GM12865 (cell line): ENCODE results near the gene FASTKD2.

Source experiments
- DNase-seq: peaks from one replicate; pipeline ENCODE4 v3.0.0; 2010; ENCODE audit warnings: low read depth
- H3K4me3 ChIP-seq: 2 replicates; pipeline ENCODE4 v1.5.1; 2011; ENCODE audit warnings: mild to moderate bottlenecking, low read depth, low read length, control low read depth
- TF ChIP-seq, protein P1 (sequence below): IDR thresholded peaks from 2 replicates; pipeline ENCODE4 v1.5.1; 2011; ENCODE audit warnings: low read length, control low read depth, low read depth, inconsistent platforms; ENCODE audit not compliant: insufficient read depth; ENCODE audit errors: missing control alignments

The FASTKD2 gene

GRCh38 chr2:206784559-206785353 lies 19.4 kb downstream of the FASTKD2 start:
- no peak overlapping the region for H3K4me3 ChIP-seq
- TF ChIP-seq, protein P1, sequence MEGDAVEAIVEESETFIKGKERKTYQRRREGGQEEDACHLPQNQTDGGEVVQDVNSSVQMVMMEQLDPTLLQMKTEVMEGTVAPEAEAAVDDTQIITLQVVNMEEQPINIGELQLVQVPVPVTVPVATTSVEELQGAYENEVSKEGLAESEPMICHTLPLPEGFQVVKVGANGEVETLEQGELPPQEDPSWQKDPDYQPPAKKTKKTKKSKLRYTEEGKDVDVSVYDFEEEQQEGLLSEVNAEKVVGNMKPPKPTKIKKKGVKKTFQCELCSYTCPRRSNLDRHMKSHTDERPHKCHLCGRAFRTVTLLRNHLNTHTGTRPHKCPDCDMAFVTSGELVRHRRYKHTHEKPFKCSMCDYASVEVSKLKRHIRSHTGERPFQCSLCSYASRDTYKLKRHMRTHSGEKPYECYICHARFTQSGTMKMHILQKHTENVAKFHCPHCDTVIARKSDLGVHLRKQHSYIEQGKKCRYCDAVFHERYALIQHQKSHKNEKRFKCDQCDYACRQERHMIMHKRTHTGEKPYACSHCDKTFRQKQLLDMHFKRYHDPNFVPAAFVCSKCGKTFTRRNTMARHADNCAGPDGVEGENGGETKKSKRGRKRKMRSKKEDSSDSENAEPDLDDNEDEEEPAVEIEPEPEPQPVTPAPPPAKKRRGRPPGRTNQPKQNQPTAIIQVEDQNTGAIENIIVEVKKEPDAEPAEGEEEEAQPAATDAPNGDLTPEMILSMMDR = no peak
- DNase-seq = no peak

GRCh38 chr2:206790311-206790935 lies 25.0 kb downstream of the FASTKD2 start:
- no peak overlapping the region for H3K4me3 ChIP-seq
- TF ChIP-seq, protein P1 = no peak
- no peak for DNase-seq

DNA sequence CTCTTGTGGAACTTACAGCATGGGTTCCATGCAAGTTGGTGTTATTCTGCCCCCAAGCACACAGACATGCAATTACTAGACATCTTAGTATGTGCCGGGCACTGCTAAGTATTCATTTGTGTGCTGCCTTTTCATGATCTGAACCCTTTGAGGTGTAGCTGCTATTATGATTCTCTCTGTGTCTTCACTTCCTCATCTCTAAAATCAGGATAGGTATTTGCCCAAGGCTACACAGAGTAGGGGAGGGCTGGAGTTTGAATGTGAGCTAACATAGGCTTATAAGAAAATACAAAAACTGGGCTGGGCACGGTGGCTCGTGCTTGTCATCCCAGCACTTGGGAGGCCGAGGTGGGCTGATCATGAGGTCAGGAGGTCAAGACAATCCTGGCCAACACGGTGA lies 27.2 kb downstream of the FASTKD2 start:
- no peak overlapping the region for H3K4me3 ChIP-seq
- TF ChIP-seq, protein P1 = no peak
- no peak for DNase-seq

GRCh38 chr2:206797376-206797775 lies 32.0 kb downstream of the FASTKD2 start:
- TF ChIP-seq, protein P1 = no peak
- H3K4me3 ChIP-seq = no peak overlapping the region
- no peak for DNase-seq

DNA sequence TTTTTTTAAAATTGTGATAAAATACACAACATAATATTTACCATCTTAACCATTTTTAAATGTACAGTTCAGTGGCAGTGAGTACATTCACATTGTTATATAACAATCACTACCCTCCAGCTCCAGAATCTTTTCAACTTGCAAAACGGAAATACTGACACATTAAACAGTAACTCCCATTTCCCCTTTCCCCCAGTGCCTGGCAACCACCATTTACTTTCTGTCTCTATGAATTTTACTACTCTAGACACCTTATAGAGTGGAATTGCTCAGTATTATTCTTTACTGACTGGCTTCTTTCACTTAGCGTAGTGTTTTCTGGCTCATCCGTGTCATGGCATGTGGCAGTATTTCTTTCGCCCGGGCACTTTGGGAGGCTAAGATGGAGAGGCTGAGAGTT lies 32.6 kb downstream of the FASTKD2 start:
- peak; percentile 41 for DNase-seq
- no peak overlapping the region for H3K4me3 ChIP-seq
- TF ChIP-seq, protein P1 = no peak

- TF ChIP-seq, protein P1 = no peak
- DNase-seq = no peak
- H3K4me3 ChIP-seq = no peak overlapping the region
Measured at GRCh38 chr2:206799083-206799482, 33.7 kb downstream of the FASTKD2 start.
